ENCODE data around the gene PTPRN2. TPM values are rescaled to one million over a fixed set of nuclear protein-coding genes. Genes with fewer than 3 reads are reported as not detected.
"Not testable (repeated sequence)": the region's sequence is repeated elsewhere in the genome, so short reads cannot be mapped to it uniquely, and the experiment has no call there.

Gene PTPRN2
- total RNA-seq, 1 experiment from 2014 or later, result 1.7 TPM

DNA sequence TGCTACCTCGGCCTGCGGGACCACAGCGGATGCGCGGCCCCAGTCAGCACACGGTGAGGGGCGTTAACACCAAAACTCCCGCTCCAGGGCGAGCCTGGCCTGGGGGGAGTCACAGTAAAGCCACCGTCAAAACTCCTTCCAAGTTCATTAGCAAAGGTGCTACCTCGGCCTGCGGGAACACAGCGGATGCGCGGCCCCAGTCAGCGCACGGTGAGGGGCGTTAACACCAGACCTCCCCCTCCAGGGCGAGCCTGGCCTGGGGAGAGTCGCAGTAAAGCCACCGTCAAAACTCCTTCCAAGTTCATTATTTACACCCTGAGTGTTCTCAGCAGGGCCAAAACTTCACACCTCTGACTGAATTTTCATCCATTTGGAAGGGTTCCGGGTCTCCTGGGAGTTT is 130.0 kb downstream of the PTPRN2 start:
- H3K9ac ChIP-seq (ENCODE audit: low read length); H3K27me3 ChIP-seq (ENCODE audit: low read length); DNase-seq; H2AFZ ChIP-seq (ENCODE audit: low read length); H4K20me1 ChIP-seq (ENCODE audit: insufficient read depth, low read depth, low read length); H3K79me2 ChIP-seq (ENCODE audit: low read length); H3K4me2 ChIP-seq (ENCODE audit: low read depth, low read length, poor library complexity, severe bottlenecking); H3K4me1 ChIP-seq (ENCODE audit: low read length); H3K4me3 ChIP-seq (ENCODE audit: low read length); H3K9me3 ChIP-seq (ENCODE audit: low read length); H3K36me3 ChIP-seq (ENCODE audit: insufficient read depth, low read length); H3K9me2 ChIP-seq (replicated peaks; ENCODE audit: insufficient read depth, low read length); H3K27ac ChIP-seq (ENCODE audit: low read length): not testable (repeated sequence)

DNA sequence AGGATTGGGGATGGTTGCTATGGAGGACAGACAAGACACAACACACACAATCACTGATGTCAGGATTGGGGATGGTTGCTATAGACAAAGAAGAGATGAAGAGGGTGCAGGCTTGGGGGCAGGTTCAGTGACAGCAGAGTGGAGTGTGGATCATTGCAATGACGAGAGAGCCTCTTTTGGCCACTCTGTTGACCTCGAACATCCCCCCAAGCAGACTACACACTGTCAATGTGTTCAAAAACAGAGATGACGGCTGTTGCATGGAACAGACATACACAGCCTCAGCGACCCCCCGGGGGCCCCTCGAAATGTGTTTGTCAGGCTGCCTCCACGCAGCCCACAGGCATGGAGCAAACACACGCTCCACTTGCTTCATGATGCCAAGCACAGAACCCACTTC is 133.0 kb downstream of the PTPRN2 start:
- Histone ChIP-seq H3K9ac (ENCODE audit: low read length) (no peak overlapping the region), H3K4me1 (ENCODE audit: low read length) (no peaks in the 10 kb centered on the region), H3K9me3 (ENCODE audit: low read length) (0 out of 2 replicates have a peak, but pooled peaks cover 3% of the 10 kb centered on the region), H3K9me2 (replicated peaks; ENCODE audit: insufficient read depth, low read length) (no peaks in the 10 kb centered on the region), H3K79me2 (ENCODE audit: low read length) (no peaks in the 10 kb centered on the region), H2AFZ (ENCODE audit: low read length) (no peak overlapping the region), H4K20me1 (ENCODE audit: insufficient read depth, low read depth, low read length) (no peaks in the 10 kb centered on the region), H3K4me3 (ENCODE audit: low read length) (no peak overlapping the region), H3K36me3 (ENCODE audit: insufficient read depth, low read length) (no peaks in the 10 kb centered on the region), H3K27me3 (ENCODE audit: low read length) (no peaks in the 10 kb centered on the region), H3K4me2 (ENCODE audit: low read depth, low read length, poor library complexity, severe bottlenecking) (no peak overlapping the region), H3K27ac (ENCODE audit: low read length) (no peak overlapping the region)
- DNase-seq, result no peak

DNA sequence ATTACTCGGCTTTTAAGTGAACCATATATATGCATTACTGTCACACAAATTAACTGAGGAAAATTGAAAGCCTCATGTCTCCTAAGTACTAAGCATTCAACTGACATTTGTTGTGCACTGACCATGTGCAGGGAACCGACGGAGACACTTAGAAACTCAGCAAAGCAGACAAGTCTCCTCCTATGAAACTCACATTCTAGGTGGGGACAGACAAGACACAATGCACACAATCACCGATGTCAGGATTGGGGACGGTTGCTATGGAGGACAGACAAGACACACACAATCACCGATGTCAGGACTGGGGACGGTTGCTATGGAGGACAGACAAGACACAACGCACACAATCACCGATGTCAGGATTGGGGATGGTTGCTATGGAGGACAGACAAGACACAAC is 134.0 kb downstream of the PTPRN2 start:
- Histone ChIP-seq H3K9ac (ENCODE audit: low read length) (no peak overlapping the region), H3K9me2 (replicated peaks; ENCODE audit: insufficient read depth, low read length) (no peaks in the 10 kb centered on the region), H3K4me2 (ENCODE audit: low read depth, low read length, poor library complexity, severe bottlenecking) (no peak overlapping the region), H3K4me1 (ENCODE audit: low read length) (no peaks in the 10 kb centered on the region), H3K9me3 (ENCODE audit: low read length) (0 out of 2 replicates have a peak, but pooled peaks cover 3% of the 10 kb centered on the region), H3K27me3 (ENCODE audit: low read length) (no peaks in the 10 kb centered on the region), H3K79me2 (ENCODE audit: low read length) (no peaks in the 10 kb centered on the region), H3K4me3 (ENCODE audit: low read length) (no peak overlapping the region), H2AFZ (ENCODE audit: low read length) (no peak overlapping the region), H4K20me1 (ENCODE audit: insufficient read depth, low read depth, low read length) (no peaks in the 10 kb centered on the region), H3K36me3 (ENCODE audit: insufficient read depth, low read length) (no peaks in the 10 kb centered on the region), H3K27ac (ENCODE audit: low read length) (no peak overlapping the region)
- DNase-seq, result no peak

DNA sequence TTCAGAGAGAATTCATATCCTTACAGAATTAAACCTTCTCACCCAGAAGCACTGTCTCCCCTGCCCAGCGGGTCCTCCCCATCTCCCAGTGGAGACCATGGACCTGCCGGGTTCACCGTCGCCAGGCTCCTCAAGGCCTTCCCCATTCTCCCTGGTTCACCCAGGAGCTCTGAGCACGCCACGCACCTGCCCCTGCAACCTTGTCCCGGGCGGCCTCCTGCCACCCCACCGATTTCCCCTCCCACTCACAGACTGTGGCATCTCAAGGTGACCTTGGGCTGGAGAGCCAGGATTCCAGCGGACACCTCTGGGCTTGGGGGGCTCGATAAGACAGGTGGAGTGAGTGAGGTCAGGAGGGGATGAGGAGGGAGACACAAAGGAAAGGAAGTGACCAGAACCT is 135.3 kb downstream of the PTPRN2 start:
- H3K9me3 ChIP-seq (ENCODE audit: low read length), result 0 out of 2 replicates have a peak, but pooled peaks cover 3% of the 10 kb centered on the region
- H3K9ac ChIP-seq (ENCODE audit: low read length), result no peak overlapping the region
- no peak overlapping the region for H3K27ac ChIP-seq (ENCODE audit: low read length)
- H3K4me3 ChIP-seq (ENCODE audit: low read length), result no peak overlapping the region
- no peaks in the 10 kb centered on the region for H3K4me1 ChIP-seq (ENCODE audit: low read length)
- no peaks in the 10 kb centered on the region for H3K79me2 ChIP-seq (ENCODE audit: low read length)
- no peak overlapping the region for H3K4me2 ChIP-seq (ENCODE audit: low read depth, low read length, poor library complexity, severe bottlenecking)
- no peaks in the 10 kb centered on the region for H4K20me1 ChIP-seq (ENCODE audit: insufficient read depth, low read depth, low read length)
- no peaks in the 10 kb centered on the region for H3K9me2 ChIP-seq (replicated peaks; ENCODE audit: insufficient read depth, low read length)
- H3K36me3 ChIP-seq (ENCODE audit: insufficient read depth, low read length), result no peaks in the 10 kb centered on the region
- no peak for DNase-seq
- H3K27me3 ChIP-seq (ENCODE audit: low read length), result no peaks in the 10 kb centered on the region
- no peak overlapping the region for H2AFZ ChIP-seq (ENCODE audit: low read length)

DNA sequence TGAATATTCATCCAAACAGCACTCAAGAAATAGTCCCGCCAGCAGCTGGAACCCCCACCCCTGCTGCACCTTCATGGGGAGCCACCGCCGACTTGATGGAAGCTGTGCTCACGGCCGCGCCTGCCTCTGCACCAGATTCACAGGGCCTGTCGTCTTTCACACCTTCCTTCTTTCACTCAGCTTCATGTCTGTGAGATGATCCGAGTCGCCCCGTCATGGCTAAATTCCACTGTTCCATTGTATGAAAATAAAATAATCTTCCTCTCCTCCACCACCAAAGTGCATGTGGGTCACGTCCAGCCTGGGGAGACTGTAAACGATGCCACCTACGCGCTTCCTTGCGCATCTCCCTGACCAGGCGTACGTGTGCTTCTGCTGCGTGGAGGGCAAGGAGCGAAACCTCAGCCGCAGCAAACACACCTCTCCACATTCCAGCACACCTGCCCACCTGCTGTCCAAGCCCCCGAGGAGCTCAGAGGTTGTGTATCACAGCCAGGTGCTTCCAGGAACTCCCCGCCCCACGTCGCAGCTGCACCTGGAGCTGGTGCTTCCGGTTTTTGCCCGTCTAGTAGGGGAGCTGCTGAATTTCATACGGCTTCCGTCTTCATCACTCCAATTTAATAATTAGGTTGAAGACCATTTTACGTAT is 137.0 kb downstream of the PTPRN2 start:
- no peak for DNase-seq
- Histone ChIP-seq H3K27me3 (ENCODE audit: low read length) (no peaks in the 10 kb centered on the region), H3K79me2 (ENCODE audit: low read length) (no peaks in the 10 kb centered on the region), H3K27ac (ENCODE audit: low read length) (no peak overlapping the region), H3K9me3 (ENCODE audit: low read length) (no peaks in the 10 kb centered on the region), H4K20me1 (ENCODE audit: insufficient read depth, low read depth, low read length) (no peaks in the 10 kb centered on the region), H2AFZ (ENCODE audit: low read length) (no peak overlapping the region), H3K36me3 (ENCODE audit: insufficient read depth, low read length) (no peaks in the 10 kb centered on the region), H3K4me1 (ENCODE audit: low read length) (no peaks in the 10 kb centered on the region), H3K4me2 (ENCODE audit: low read depth, low read length, poor library complexity, severe bottlenecking) (no peak overlapping the region), H3K4me3 (ENCODE audit: low read length) (no peak overlapping the region), H3K9ac (ENCODE audit: low read length) (no peak overlapping the region), H3K9me2 (replicated peaks; ENCODE audit: insufficient read depth, low read length) (no peaks in the 10 kb centered on the region)

DNA sequence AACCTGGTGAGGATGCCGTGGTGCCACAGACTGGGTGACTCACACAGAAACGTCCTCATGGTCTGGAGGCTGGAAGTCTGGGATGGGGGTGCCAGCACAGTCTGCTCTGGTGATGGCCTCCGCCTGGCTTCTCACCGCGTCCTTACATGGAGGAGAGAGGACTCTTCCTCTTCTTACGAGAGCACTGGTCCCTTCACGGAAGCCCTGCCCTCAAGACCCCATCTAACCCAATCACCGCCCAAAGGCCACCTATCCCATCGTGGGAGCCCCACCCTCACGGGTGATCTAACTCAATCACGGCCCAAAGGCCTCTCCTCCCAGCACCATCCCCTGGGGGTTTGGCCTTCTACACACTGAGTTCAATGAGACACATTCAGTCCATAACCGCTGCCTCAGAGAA is 137.7 kb downstream of the PTPRN2 start:
- no peak overlapping the region for H3K4me2 ChIP-seq (ENCODE audit: low read depth, low read length, poor library complexity, severe bottlenecking)
- H3K27ac ChIP-seq (ENCODE audit: low read length), result no peak overlapping the region
- no peaks in the 10 kb centered on the region for H4K20me1 ChIP-seq (ENCODE audit: insufficient read depth, low read depth, low read length)
- H3K4me3 ChIP-seq (ENCODE audit: low read length), result no peak overlapping the region
- no peak overlapping the region for H2AFZ ChIP-seq (ENCODE audit: low read length)
- H3K79me2 ChIP-seq (ENCODE audit: low read length), result no peaks in the 10 kb centered on the region
- H3K9ac ChIP-seq (ENCODE audit: low read length), result no peak overlapping the region
- DNase-seq, result no peak
- H3K36me3 ChIP-seq (ENCODE audit: insufficient read depth, low read length), result no peaks in the 10 kb centered on the region
- no peaks in the 10 kb centered on the region for H3K27me3 ChIP-seq (ENCODE audit: low read length)
- no peaks in the 10 kb centered on the region for H3K4me1 ChIP-seq (ENCODE audit: low read length)
- H3K9me2 ChIP-seq (replicated peaks; ENCODE audit: insufficient read depth, low read length), result no peaks in the 10 kb centered on the region
- no peaks in the 10 kb centered on the region for H3K9me3 ChIP-seq (ENCODE audit: low read length)

DNA sequence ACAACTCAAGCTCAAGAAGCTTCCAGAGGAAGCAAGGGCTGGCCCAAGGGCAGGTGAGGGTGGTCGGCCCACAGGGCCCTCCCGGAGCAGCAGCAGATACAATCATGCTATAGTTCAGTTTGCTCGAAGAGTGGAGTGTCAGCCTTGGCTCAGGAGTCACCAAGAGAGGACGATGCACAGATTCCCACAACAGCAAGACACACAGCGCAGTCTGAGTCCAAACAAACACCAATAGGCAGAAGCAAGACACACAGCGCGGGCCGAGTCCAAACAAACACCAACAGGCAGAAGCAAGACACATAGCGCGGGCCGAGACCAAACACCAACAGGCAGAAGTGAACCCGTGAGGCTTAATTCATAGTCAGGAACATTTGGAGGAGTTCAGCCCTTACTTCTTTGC is 138.4 kb downstream of the PTPRN2 start:
- Histone ChIP-seq H3K9me2 (replicated peaks; ENCODE audit: insufficient read depth, low read length) (no peaks in the 10 kb centered on the region), H3K79me2 (ENCODE audit: low read length) (no peaks in the 10 kb centered on the region), H3K27ac (ENCODE audit: low read length) (no peak overlapping the region), H3K36me3 (ENCODE audit: insufficient read depth, low read length) (no peaks in the 10 kb centered on the region), H3K4me3 (ENCODE audit: low read length) (no peak overlapping the region), H4K20me1 (ENCODE audit: insufficient read depth, low read depth, low read length) (no peaks in the 10 kb centered on the region), H3K27me3 (ENCODE audit: low read length) (no peaks in the 10 kb centered on the region), H3K4me2 (ENCODE audit: low read depth, low read length, poor library complexity, severe bottlenecking) (no peak overlapping the region), H3K9me3 (ENCODE audit: low read length) (no peaks in the 10 kb centered on the region), H2AFZ (ENCODE audit: low read length) (no peak overlapping the region), H3K4me1 (ENCODE audit: low read length) (no peaks in the 10 kb centered on the region), H3K9ac (ENCODE audit: low read length) (no peak overlapping the region)
- no peak for DNase-seq

DNA sequence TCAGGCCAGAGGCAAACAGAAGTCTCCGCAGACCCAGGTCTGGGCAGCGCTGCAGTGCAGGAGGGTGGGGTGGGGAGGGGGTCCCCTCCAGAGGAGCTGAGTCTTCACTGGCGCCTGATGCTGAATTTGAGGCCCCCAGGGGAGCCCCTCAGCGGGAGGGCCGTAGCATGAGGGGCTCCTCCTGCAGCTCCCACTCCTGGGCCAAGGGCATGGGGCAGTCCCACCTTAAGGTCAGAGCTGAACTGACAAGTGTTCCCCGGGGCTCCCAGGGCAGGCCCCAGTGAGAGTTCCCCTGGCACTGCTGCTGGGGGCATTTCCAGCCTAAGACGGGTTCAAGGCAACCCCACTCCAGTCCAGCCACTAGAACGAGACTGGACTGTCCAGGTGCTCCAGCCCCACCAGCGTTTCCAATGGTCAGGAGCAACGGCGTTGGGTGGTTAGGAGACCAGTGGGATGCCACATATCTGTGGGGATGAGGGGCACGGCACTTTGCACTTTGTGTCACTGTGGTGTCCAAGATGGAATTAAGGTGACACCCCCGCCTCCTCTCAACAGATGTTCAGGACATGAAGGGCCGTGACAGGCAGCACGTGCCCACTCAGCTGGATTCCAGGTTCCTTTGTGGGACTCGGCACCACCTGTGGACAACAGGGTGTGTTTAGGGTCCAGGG is 139.1 kb downstream of the PTPRN2 start:
- no peak overlapping the region for H3K4me3 ChIP-seq (ENCODE audit: low read length)
- no peaks in the 10 kb centered on the region for H3K27me3 ChIP-seq (ENCODE audit: low read length)
- no peak overlapping the region for H3K27ac ChIP-seq (ENCODE audit: low read length)
- H3K36me3 ChIP-seq (ENCODE audit: insufficient read depth, low read length), result no peaks in the 10 kb centered on the region
- H3K4me2 ChIP-seq (ENCODE audit: low read depth, low read length, poor library complexity, severe bottlenecking), result no peak overlapping the region
- H3K4me1 ChIP-seq (ENCODE audit: low read length), result no peaks in the 10 kb centered on the region
- H2AFZ ChIP-seq (ENCODE audit: low read length), result no peak overlapping the region
- no peak for DNase-seq
- no peaks in the 10 kb centered on the region for H3K9me3 ChIP-seq (ENCODE audit: low read length)
- H3K9me2 ChIP-seq (replicated peaks; ENCODE audit: insufficient read depth, low read length), result no peaks in the 10 kb centered on the region
- H3K79me2 ChIP-seq (ENCODE audit: low read length), result no peaks in the 10 kb centered on the region
- H3K9ac ChIP-seq (ENCODE audit: low read length), result no peak overlapping the region
- H4K20me1 ChIP-seq (ENCODE audit: insufficient read depth, low read depth, low read length), result no peaks in the 10 kb centered on the region
